K562 (cell line): ENCODE measurements around the gene MYO1D. TPM values are rescaled to one million over a fixed set of nuclear protein-coding genes. Genes with fewer than 3 reads are reported as not detected.

Experiments used
- ATAC-seq: fragments of 200-7000 bp; cut with Tn5 transposase; 3 replicates; pipeline ENCODE4 v1.9.1; 2020; ENCODE audit warnings: moderate library complexity
- BruUV-seq: library from RNA; stranded (reverse); fragments of 400-500 nt; replicated peaks from 2 replicates; lab custom pipeline; 2021; lab: Mats Ljungman, UMichigan
- CTCF ChIA-PET: fragments of 300-600 bp; formaldehyde crosslinking; extraction: SDS; loops from one replicate; lab custom pipeline; 2021; ENCODE audit warnings: low intra/inter-chr PET ratio; lab: Yijun Ruan, JAX
- POLR2A ChIA-PET: fragments of 300-600, 350-650 bp; sonication (Branson Sonifier 250); formaldehyde crosslinking; extraction: SDS; loops from one replicate; lab custom pipeline; 2021; ENCODE audit warnings: antibody characterized with exemption, inconsistent platforms; lab: Yijun Ruan, JAX
- DNase-seq, 4 experiments: peaks; one replicate each; pipeline versions ENCODE4 v3.0.0 to v3.0.0-alpha.2; 2011 to 2018; ENCODE audit warnings: low spot score in 3 of 4, mixed read lengths in 3 of 4; ENCODE audit errors: extremely low read depth in 1 of 4
- FAIRE-seq: peaks from 2 replicates; lab custom pipeline; 2011; peaks lifted over from hg19 to GRCh38; lab: Jason Lieb, UNC
- H2AFZ ChIP-seq: 2 replicates; pipeline ENCODE4 v1.6.0; 2011; ENCODE audit warnings: low read depth, low read length, control low read depth, inconsistent platforms
- H3K27ac ChIP-seq: fragments of 200-600 bp; 3 replicates; pipeline ENCODE4 v1.8.0; 2011; ENCODE audit warnings: low read depth, mild to moderate bottlenecking, control low read depth, inconsistent platforms, low read length, moderate library complexity, mixed read lengths; ENCODE audit errors: extremely low read depth
- H3K27me3 ChIP-seq, 2 experiments: fragments of 300-600 bp in 1 of 2; 2 replicates in 1 of 2; 3 replicates in 1 of 2; pipeline versions ENCODE4 v1.6.0 to v1.8.0; 2011; ENCODE audit warnings: inconsistent platforms in 2 of 2, low read length in 2 of 2, mild to moderate bottlenecking in 1 of 2, mixed read lengths in 1 of 2, moderate library complexity in 1 of 2; ENCODE audit not compliant: control insufficient read depth in 2 of 2, insufficient read depth in 2 of 2
- H3K36me3 ChIP-seq: fragments of 300-600 bp; 3 replicates; pipeline ENCODE4 v1.8.0; 2011; ENCODE audit warnings: mild to moderate bottlenecking, low read length, inconsistent platforms; ENCODE audit not compliant: control insufficient read depth, insufficient read depth
- H3K4me1 ChIP-seq, 2 experiments: fragments of 200-600 bp in 1 of 2; replicated peaks in 1 of 2; 2 replicates in 1 of 2; 3 replicates in 1 of 2; pipeline versions ENCODE4 v1.5.1 to v1.8.0; 2011; ENCODE audit warnings: inconsistent platforms in 2 of 2, low read length in 2 of 2, mild to moderate bottlenecking in 1 of 2, mixed read lengths in 1 of 2, moderate library complexity in 1 of 2; ENCODE audit not compliant: control insufficient read depth in 2 of 2, insufficient read depth in 2 of 2
- H3K4me2 ChIP-seq: 2 replicates; pipeline ENCODE4 v1.6.1; 2011; ENCODE audit warnings: low read length, control low read depth, inconsistent platforms, mixed read lengths; ENCODE audit not compliant: insufficient read depth
- H3K4me3 ChIP-seq: fragments of 200-600 bp; sonication (generic), shearing (Covaris generic); 2 replicates; pipeline ENCODE4 v1.5.1; 2016; ENCODE audit warnings: control low read depth, inconsistent platforms
- H3K79me2 ChIP-seq: fragments of 200-600 bp; 3 replicates; pipeline ENCODE4 v1.8.0; 2011; ENCODE audit warnings: low read length, inconsistent platforms; ENCODE audit not compliant: control insufficient read depth, insufficient read depth
- H3K9ac ChIP-seq, 2 experiments: 2 replicates each; pipeline versions ENCODE4 v1.6.0 to v1.6.1; 2011; ENCODE audit warnings: low read depth in 2 of 2, low read length in 2 of 2, control low read depth in 1 of 2, inconsistent platforms in 1 of 2, mild to moderate bottlenecking in 1 of 2, mixed read lengths in 1 of 2; ENCODE audit not compliant: insufficient read depth in 1 of 2
- H3K9me1 ChIP-seq: one replicate; pipeline ENCODE4 v1.6.0; 2011; ENCODE audit warnings: inconsistent platforms, mild to moderate bottlenecking, low read length, moderate library complexity; ENCODE audit not compliant: control insufficient read depth, insufficient read depth
- H3K9me3 ChIP-seq: replicated peaks from 2 replicates; pipeline ENCODE4 v1.5.1; 2011; ENCODE audit warnings: low read depth, low read length, inconsistent platforms; ENCODE audit not compliant: control insufficient read depth, insufficient read depth
- H4K20me1 ChIP-seq: replicated peaks from 2 replicates; pipeline ENCODE4 v1.6.1; 2011; ENCODE audit warnings: low read length, inconsistent platforms, mixed read lengths; ENCODE audit not compliant: control insufficient read depth, insufficient read depth
- BHLHE40 ChIP-seq: IDR thresholded peaks from 2 replicates; pipeline ENCODE4 v1.6.1; 2011; ENCODE audit warnings: low read length, improper control_type of control experiment
- KLF1 ChIP-seq: fragments of 450-650 bp; IDR thresholded peaks from 2 replicates; pipeline ENCODE4 v1.6.1; 2016; ENCODE audit warnings: missing genetic modification characterization, missing compliant biosample characterization
- MLX ChIP-seq, 2 experiments: fragments of 450-650 bp in 1 of 2; sonication (generic) in 1 of 2; formaldehyde crosslinking; conservative IDR thresholded peaks; 2 replicates each; pipeline versions ENCODE4 v1.4.0 to v1.8.1; 2020 to 2022; ENCODE audit warnings: mild to moderate bottlenecking in 1 of 2, missing genetic modification reagents in 1 of 2
- NR1H2 ChIP-seq: sonication (generic); formaldehyde crosslinking; IDR thresholded peaks from 2 replicates; pipeline ENCODE4 v1.4.0; 2020; ENCODE audit warnings: mild to moderate bottlenecking, missing genetic modification reagents
- POLR2B ChIP-seq: fragments of 450-650 bp; IDR thresholded peaks from 2 replicates; pipeline ENCODE4 v1.6.1; 2018; ENCODE audit warnings: low read depth; ENCODE audit not compliant: partially characterized antibody
- RBM15 ChIP-seq: fragments of 200-400 bp; formaldehyde crosslinking; IDR thresholded peaks from 2 replicates; pipeline ENCODE4 v1.6.1; 2018; ENCODE audit warnings: mild to moderate bottlenecking, low read length, moderate library complexity; ENCODE audit not compliant: insufficient read depth
- SMAD2 ChIP-seq: fragments of 150-350 bp; IDR thresholded peaks from 2 replicates; pipeline ENCODE4 v1.6.1; 2014; ENCODE audit warnings: low read depth, mild to moderate bottlenecking, low read length
- TRIM24 ChIP-seq, 2 experiments: fragments of 450-650 bp; IDR thresholded peaks; 2 replicates each; pipeline ENCODE4 v1.6.1; 2016
- U2AF1 ChIP-seq: fragments of 200-400 bp; formaldehyde crosslinking; optimal IDR thresholded peaks from 2 replicates; pipeline ENCODE3; 2017; ENCODE audit warnings: mild to moderate bottlenecking, low read depth, low read length, moderate library complexity
- ZKSCAN8 ChIP-seq: fragments of 200-800 bp; sonication (Bioruptor generic); IDR thresholded peaks from 2 replicates; pipeline ENCODE4 v1.6.1; 2016; ENCODE audit warnings: missing genetic modification characterization, missing compliant biosample characterization
- WGBS: fragments of 100-300 bp; shearing (Covaris generic); methylation state at CpG from one replicate; pipeline ENCODE4 v1.1.6; 2016; ENCODE audit warnings: low coverage, mixed read lengths; ENCODE audit not compliant: insufficient coverage; ENCODE audit errors: missing lambda C conversion rate; 5-methylcytosine and 5-hydroxymethylcytosine counted together
- in situ Hi-C: fragments of 300-500 bp; cut with MboI; formaldehyde crosslinking; loops from 4 replicates; pipeline ENCODE4 v1.15.0; 2018; ENCODE audit warnings: inconsistent platforms, mixed read lengths
- intact Hi-C: fragments of 100-400 bp; cut with micrococcal nuclease; formaldehyde crosslinking; loops from 2 replicates; pipeline ENCODE4 v1.14.2; 2022
- polyA plus RNA-seq, 8 experiments: library from polyadenylated mRNA; depleted of rRNA in 4 of 8; stranded (reverse) in 5 of 8; unstranded in 3 of 8; fragments of >200 nt; fragmentation: Nextera tagmentation in 2 of 8; fragmentation: Illumina TruSeq in 1 of 8; extraction: Ambion mirVana in 2 of 8; extraction: Trizol in 1 of 8; gene quantifications; 2 replicates each; pipeline versions ENCODE4 v1.2.1 to v1.2.3, GENCODE V29; 2011 to 2014; ENCODE audit warnings: inconsistent platforms in 1 of 8, missing spikeins in 1 of 8
- total RNA-seq, 7 experiments: library from RNA; depleted of rRNA in 6 of 7; stranded (reverse); fragments of >200 nt in 6 of 7; fragmentation: Illumina TruSeq in 2 of 7; extraction: Trizol in 2 of 7; gene quantifications; 2 replicates each; pipeline versions ENCODE4 v1.2.1 to v1.2.3, GENCODE V29; 2011 to 2021; ENCODE audit warnings: low replicate concordance in 1 of 7
- TF ChIP-seq, protein P1 (sequence below): sonication (generic); IDR thresholded peaks from 2 replicates; pipeline ENCODE4 v1.6.1; 2016
- TF ChIP-seq, protein P2 (sequence below): fragments of 250-450 bp; sonication (Bioruptor Pico); IDR thresholded peaks from 2 replicates; pipeline ENCODE4 v1.5.0; 2020; ENCODE audit warnings: mild to moderate bottlenecking, borderline replicate concordance

The MYO1D gene
- total and polyA plus RNA-seq, 9 of the 15 experiments (the other 6 are each of a cell fraction or from before 2014, with no cell fraction given), result 2.1 to 71.2 (median 45.4) TPM

- H4K20me1 ChIP-seq, result no peaks in the 10 kb centered on the region
- H3K79me2 ChIP-seq, result no peaks in the 10 kb centered on the region
- H3K9me3 ChIP-seq, result no peaks in the 10 kb centered on the region
- no peak overlapping the region for H3K4me2 ChIP-seq
- H3K27me3 ChIP-seq, result no peaks in the 10 kb centered on the region
- CTCF ChIA-PET, result no interaction called here
- FAIRE-seq, result no peak
- no peak overlapping the region for H2AFZ ChIP-seq
- no peaks in the 10 kb centered on the region; a peak in 1 of 5 replicates for H3K4me1 ChIP-seq
- H3K9ac ChIP-seq, result no peak overlapping the region
- no peaks in the 10 kb centered on the region for H3K9me1 ChIP-seq
- intact Hi-C loops, result no loop called here
- WGBS, result 51% methylated on average over 3 of the region's 3 CpGs
- TF ChIP-seq SMAD2, result no peak
- TF ChIP-seq POLR2B, result no peak
- no peak for TF ChIP-seq RBM15
- TF ChIP-seq, protein P1, sequence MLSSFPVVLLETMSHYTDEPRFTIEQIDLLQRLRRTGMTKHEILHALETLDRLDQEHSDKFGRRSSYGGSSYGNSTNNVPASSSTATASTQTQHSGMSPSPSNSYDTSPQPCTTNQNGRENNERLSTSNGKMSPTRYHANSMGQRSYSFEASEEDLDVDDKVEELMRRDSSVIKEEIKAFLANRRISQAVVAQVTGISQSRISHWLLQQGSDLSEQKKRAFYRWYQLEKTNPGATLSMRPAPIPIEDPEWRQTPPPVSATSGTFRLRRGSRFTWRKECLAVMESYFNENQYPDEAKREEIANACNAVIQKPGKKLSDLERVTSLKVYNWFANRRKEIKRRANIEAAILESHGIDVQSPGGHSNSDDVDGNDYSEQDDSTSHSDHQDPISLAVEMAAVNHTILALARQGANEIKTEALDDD, result no peak
- no peak for TF ChIP-seq ZKSCAN8 (CRISPR knock-in tag)
- TF ChIP-seq NR1H2 (CRISPR knock-in tag), result no peak
- no peak for TF ChIP-seq TRIM24 (IDR thresholded peaks at IDR 0.05)
- TF ChIP-seq, protein P2, sequence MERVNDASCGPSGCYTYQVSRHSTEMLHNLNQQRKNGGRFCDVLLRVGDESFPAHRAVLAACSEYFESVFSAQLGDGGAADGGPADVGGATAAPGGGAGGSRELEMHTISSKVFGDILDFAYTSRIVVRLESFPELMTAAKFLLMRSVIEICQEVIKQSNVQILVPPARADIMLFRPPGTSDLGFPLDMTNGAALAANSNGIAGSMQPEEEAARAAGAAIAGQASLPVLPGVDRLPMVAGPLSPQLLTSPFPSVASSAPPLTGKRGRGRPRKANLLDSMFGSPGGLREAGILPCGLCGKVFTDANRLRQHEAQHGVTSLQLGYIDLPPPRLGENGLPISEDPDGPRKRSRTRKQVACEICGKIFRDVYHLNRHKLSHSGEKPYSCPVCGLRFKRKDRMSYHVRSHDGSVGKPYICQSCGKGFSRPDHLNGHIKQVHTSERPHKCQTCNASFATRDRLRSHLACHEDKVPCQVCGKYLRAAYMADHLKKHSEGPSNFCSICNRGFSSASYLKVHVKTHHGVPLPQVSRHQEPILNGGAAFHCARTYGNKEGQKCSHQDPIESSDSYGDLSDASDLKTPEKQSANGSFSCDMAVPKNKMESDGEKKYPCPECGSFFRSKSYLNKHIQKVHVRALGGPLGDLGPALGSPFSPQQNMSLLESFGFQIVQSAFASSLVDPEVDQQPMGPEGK (CRISPR knock-in tag), result no peak
- no peak for TF ChIP-seq U2AF1
- TF ChIP-seq KLF1 (tag), result no peak
- TF ChIP-seq MLX (CRISPR knock-in tag; conservative IDR thresholded peaks at IDR 0.05), result no peak
- TF ChIP-seq BHLHE40, result no peak
- TF ChIP-seq, all 486 proteins: peak for 0
- DNase-seq, result no peak
- no TSS peak for BruUV-seq
- no peaks in the 10 kb centered on the region for H3K36me3 ChIP-seq
- in situ Hi-C loops, result no loop called here
- H3K4me3 ChIP-seq, result no peak overlapping the region
- ATAC-seq, result no peak
- H3K27ac ChIP-seq, result no peak overlapping the region
- POLR2A ChIA-PET, result no interaction called here
These were observed 203.0 kb downstream of the MYO1D start for GRCh38 chr17:32673964-32674363.
